Measurements from ENCODE around the gene ZNF699. TPM values are rescaled to one million over a fixed set of nuclear protein-coding genes. Genes with fewer than 3 reads are reported as not detected.
A peak's percentile ranks its signal among the peaks of the same experiment; 100 is the strongest.

Gene ZNF699
- total and polyA plus RNA-seq, 10 of the 15 experiments (the other 5 are each of a cell fraction or from before 2014, with no cell fraction given): 0.04 to 2.9 (median 1.7) TPM

- TF ChIP-seq NFIC (IDR thresholded peaks at IDR 0.05; ENCODE audit: low read depth, low read length): no peak
- no peak for TF ChIP-seq STAT3 (IDR thresholded peaks at IDR 0.05; ENCODE audit: low read depth, low read length)
- no peak for TF ChIP-seq MEF2B (IDR thresholded peaks at IDR 0.05; ENCODE audit: partially characterized antibody, poor library complexity, severe bottlenecking)
Observed at GRCh38 chr19:9329999-9330398, 20.4 kb upstream of the ZNF699 start (continued).

- in situ Hi-C loops (cut with MboI) (loop anchor here (10.0 kb wide), 1 partner anchor 470 kb away; no protein-coding TSS in a partner anchor), intact Hi-C loops (cut with micrococcal nuclease; ENCODE audit: unreplicated experiment) (no loop called here)
- peak overlapping the region; percentile 96 for H3K4me2 ChIP-seq (ENCODE audit: control insufficient read depth, insufficient read depth)
- H3K9me3 ChIP-seq (replicated peaks; ENCODE audit: control insufficient read depth, insufficient read depth, low read length): peaks cover 6% of the 10 kb centered on the region; the same call in 2 of the 3 replicates
- BruUV-seq (replicated peaks): TSS peak; percentile 86
- peak overlapping the region; percentile 71 for H3K4me3 ChIP-seq
- ChIA-PET SMC1A (ENCODE audit: uncharacterized antibody, unreplicated experiment) (no interaction called here), CTCF (interaction anchor here (1.8 kb wide), 1 partner anchor 13 kb away, joined by 8 read pairs; no protein-coding TSS in a partner anchor), POLR2A (no interaction called here), RAD21 (ENCODE audit: unreplicated experiment) (no interaction called here)
- peak overlapping the region; percentile 61; the same call in 1 of the 2 replicates for H3K9ac ChIP-seq (ENCODE audit: control insufficient read depth, insufficient read depth, low read length)
- DNase-seq (ENCODE audit: low read depth, low spot score) (no peak), ATAC-seq (no peak), FAIRE-seq (no peak)
- peaks cover 3% of the 10 kb centered on the region; the same call in 1 of the 2 replicates for H3K4me1 ChIP-seq (ENCODE audit: control insufficient read depth, insufficient read depth, low read length)
- no peaks in the 10 kb centered on the region for H4K20me1 ChIP-seq (ENCODE audit: control insufficient read depth, insufficient read depth)
- H3K36me3 ChIP-seq (ENCODE audit: control insufficient read depth in 2 of 2, insufficient read depth in 2 of 2, low read length in 1 of 2): no peaks in the 10 kb centered on the region
- no peaks in the 10 kb centered on the region for H3K27me3 ChIP-seq (replicated peaks in 1 of 2; ENCODE audit: control insufficient read depth in 2 of 2, insufficient read depth in 2 of 2, low read length in 1 of 2)
- peak overlapping the region; percentile 51 for H3K27ac ChIP-seq (ENCODE audit: control insufficient read depth, insufficient read depth)
- H2AFZ ChIP-seq (ENCODE audit: control insufficient read depth, low read depth, low read length): peak overlapping the region; percentile 82
- H3K79me2 ChIP-seq (ENCODE audit: control insufficient read depth, insufficient read depth, low read length): no peaks in the 10 kb centered on the region; the same call in 1 of the 2 replicates
- 16% methylated on average over 9 of the region's 9 CpGs for WGBS (ENCODE audit: insufficient coverage, insufficient replicate concordance, low lambda C conversion rate, missing lambda C conversion rate)
- TF ChIP-seq ZSCAN29 (IDR thresholded peaks at IDR 0.05) (no peak), NFYB (IDR thresholded peaks at IDR 0.05; ENCODE audit: insufficient read depth, low read depth, low read length) (no peak), RELB (IDR thresholded peaks at IDR 0.05; ENCODE audit: low read depth) (no peak), SIN3A (IDR thresholded peaks at IDR 0.05; ENCODE audit: low read depth, low read length) (no peak), NR2C2 (IDR thresholded peaks at IDR 0.05; ENCODE audit: borderline replicate concordance, control insufficient read depth, insufficient read length, low read depth) (no peak), TCF7 (IDR thresholded peaks at IDR 0.05; ENCODE audit: borderline replicate concordance) (no peak), MEF2B (IDR thresholded peaks at IDR 0.05; ENCODE audit: partially characterized antibody, poor library complexity, severe bottlenecking) (no peak), ZZZ3 (IDR thresholded peaks at IDR 0.05; ENCODE audit: control insufficient read depth, insufficient read length, low read depth) (no peak), MTA3 (IDR thresholded peaks at IDR 0.05; ENCODE audit: borderline replicate concordance, low read length) (no peak), E2F8 (IDR thresholded peaks at IDR 0.05; ENCODE audit: low read depth, partially characterized antibody) (no peak), MXI1 (IDR thresholded peaks at IDR 0.05; ENCODE audit: low read depth, low read length) (no peak), ASH2L (IDR thresholded peaks at IDR 0.05; ENCODE audit: borderline replicate concordance, low read depth) (no peak), NKRF (conservative IDR thresholded peaks at IDR 0.05) (no peak), EP300 (IDR thresholded peaks at IDR 0.05; ENCODE audit: borderline replicate concordance in 1 of 2, control insufficient read depth in 1 of 2, low read depth in 2 of 2, low read length in 2 of 2) (no peak), SP1 (IDR thresholded peaks at IDR 0.05; ENCODE audit: low read depth, low read length) (no peak)
Observed at GRCh38 chr19:9324584-9324962, 14.9 kb upstream of the ZNF699 start.
